Keratinocyte (primary cell): ENCODE results near the gene ZNF586.

Experiments used
- CTCF ChIP-seq, 3 experiments: IDR thresholded peaks in 1 of 3; conservative IDR thresholded peaks in 1 of 3; optimal IDR thresholded peaks in 1 of 3; 2 replicates in 2 of 3; 3 replicates in 1 of 3; pipeline versions ENCODE3 to v1.5.1; 2011; ENCODE audit warnings: low read length in 3 of 3, mild to moderate bottlenecking in 3 of 3, moderate library complexity in 2 of 3, control low read depth in 1 of 3, inconsistent platforms in 1 of 3; ENCODE audit not compliant: insufficient read depth in 2 of 3; ENCODE audit errors: extremely low read depth in 1 of 3
- EZH2 ChIP-seq: IDR thresholded peaks from one replicate; pipeline ENCODE4 v1.6.1; 2012; ENCODE audit warnings: inconsistent platforms, mild to moderate bottlenecking, low read length, moderate library complexity

DNA sequence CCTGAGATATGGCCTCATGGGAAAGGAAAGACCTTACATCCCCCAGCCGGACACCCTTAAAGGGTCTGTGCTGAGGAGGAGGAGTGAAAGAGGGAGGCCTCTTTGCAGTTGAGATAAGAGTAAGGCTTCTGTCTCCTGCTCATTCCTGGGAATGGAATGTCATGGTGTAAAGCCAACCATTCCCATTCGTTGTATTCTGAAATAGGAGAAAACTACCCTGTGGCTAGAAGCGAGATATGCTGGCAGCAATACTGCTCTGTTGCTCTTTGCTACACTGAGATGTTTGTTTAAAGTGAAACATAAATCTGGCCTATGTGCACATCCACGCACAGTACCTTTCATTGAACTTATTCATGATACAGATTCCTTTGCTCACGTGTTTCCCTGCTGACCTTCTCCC lies 59.8 kb downstream of the ZNF586 start:
- TF ChIP-seq CTCF (optimal IDR thresholded peaks at IDR 0.05 in 1 of 3, IDR thresholded peaks at IDR 0.05 in 1 of 3, conservative IDR thresholded peaks at IDR 0.05 in 1 of 3; ENCODE audit: extremely low read depth in 1 of 3, insufficient read depth in 2 of 3, low read length in 3 of 3) (no peak), EZH2 (no peak)
